Stimulated activated effector memory CD8-positive, alpha-beta T cell treated with anti-CD3 and anti-CD28 coated beads, Interleukin-12 subunit alpha, Interleukin-12 subunit beta, amount 100 ng/mL, for 72 hours (primary cell): ENCODE results near the gene PTPN7.

Experiments used
- ATAC-seq: fragments of 150-1000 bp; cut with Tn5 transposase; 2 replicates; pipeline ENCODE4 v1.10.0; 2021
- DNase-seq, 2 donors: peaks; one replicate each; pipeline ENCODE4 v3.0.0; 2021 to 2022; ENCODE audit warnings: low spot score in 2 of 2
- H3K27ac Mint-ChIP-seq: one replicate; pipeline ENCODE4 v1.8.0; 2022; ENCODE audit warnings: mild to moderate bottlenecking, mixed read lengths
- H3K36me3 Mint-ChIP-seq: one replicate; pipeline ENCODE4 v1.8.0; 2022; ENCODE audit warnings: mild to moderate bottlenecking, mixed read lengths
- H3K4me1 Mint-ChIP-seq: one replicate; pipeline ENCODE4 v1.8.0; 2022; ENCODE audit warnings: mixed read lengths
- H3K4me3 Mint-ChIP-seq: one replicate; pipeline ENCODE4 v1.8.0; 2022; ENCODE audit warnings: mild to moderate bottlenecking, mixed read lengths
- H3K9me3 Mint-ChIP-seq: one replicate; pipeline ENCODE4 v1.8.0; 2022; ENCODE audit warnings: mixed read lengths

Gene PTPN7

GRCh38 chr1:202104073-202104472, 56.3 kb downstream of the PTPN7 start:
- no peaks in the 10 kb centered on the region for H3K4me1 Mint-ChIP-seq
- no peaks in the 10 kb centered on the region for H3K36me3 Mint-ChIP-seq
- no peak overlapping the region for H3K4me3 Mint-ChIP-seq
- H3K27ac Mint-ChIP-seq, result peak overlapping the region; percentile 3
- DNase-seq (no peak), ATAC-seq (no peak)
- no peaks in the 10 kb centered on the region for H3K9me3 Mint-ChIP-seq

- Mint-ChIP-seq H3K4me1 (no peaks in the 10 kb centered on the region), H3K36me3 (no peaks in the 10 kb centered on the region), H3K9me3 (no peaks in the 10 kb centered on the region), H3K4me3 (no peak overlapping the region), H3K27ac (peak overlapping the region; percentile 13)
- DNase-seq, result no peak
- ATAC-seq, result no peak
These were observed 59.2 kb downstream of the PTPN7 start for GRCh38 chr1:202101184-202101583.
